HG02763 (cell line): ENCODE measurements around the gene PDE4D.
"Not testable (repeated sequence)": the region's sequence is repeated elsewhere in the genome, so short reads cannot be mapped to it uniquely, and the experiment has no call there.

Experiments
- ATAC-seq: cut with Tn5 transposase; IDR thresholded peaks from one replicate; pipeline ENCODE4 v1.9.1; 2021; ENCODE audit warnings: mild to moderate bottlenecking, moderate library complexity; ENCODE audit not compliant: unreplicated experiment

The PDE4D gene

GRCh38 chr5:59620535-59621212 is 272.9 kb downstream of the PDE4D start:
- ATAC-seq: no peak

- ATAC-seq: no peak
Measured at GRCh38 chr5:59618644-59619043, 274.9 kb downstream of the PDE4D start.

GRCh38 chr5:59617186-59617771 is 276.2 kb downstream of the PDE4D start:
- ATAC-seq: no peak

GRCh38 chr5:59616413-59616812 is 277.1 kb downstream of the PDE4D start:
- ATAC-seq: no peak

- ATAC-seq: no peak
Measured at GRCh38 chr5:59615272-59615671, 278.3 kb downstream of the PDE4D start.

- ATAC-seq: no peak
Measured at GRCh38 chr5:59609501-59610265, 283.8 kb downstream of the PDE4D start.

GRCh38 chr5:59608745-59609144 is 284.8 kb downstream of the PDE4D start:
- no peak for ATAC-seq

GRCh38 chr5:59607138-59607765 is 286.3 kb downstream of the PDE4D start:
- no peak for ATAC-seq

GRCh38 chr5:59605915-59606314 is 287.6 kb downstream of the PDE4D start:
- no peak for ATAC-seq

- ATAC-seq: no peak
Measured at GRCh38 chr5:59604111-59604510, 289.4 kb downstream of the PDE4D start.

GRCh38 chr5:59600998-59601397 is 292.5 kb downstream of the PDE4D start:
- ATAC-seq: no peak

- no peak for ATAC-seq
Measured at GRCh38 chr5:59600153-59600552, 293.4 kb downstream of the PDE4D start.

- ATAC-seq: no peak
Measured at GRCh38 chr5:59599729-59600128, 293.8 kb downstream of the PDE4D start.

- ATAC-seq: peak; percentile 57
Measured at GRCh38 chr5:59598547-59598874, 295.0 kb downstream of the PDE4D start.

GRCh38 chr5:59597690-59598546 is 295.6 kb downstream of the PDE4D start:
- ATAC-seq: peak; percentile 25

- no peak for ATAC-seq
Measured at GRCh38 chr5:59596586-59597350, 296.8 kb downstream of the PDE4D start.

- ATAC-seq: not testable (repeated sequence)
Measured at GRCh38 chr5:59594118-59594517, 299.4 kb downstream of the PDE4D start.

- ATAC-seq: no peak
Measured at GRCh38 chr5:59593439-59594007, 300.0 kb downstream of the PDE4D start.

- no peak for ATAC-seq
Measured at GRCh38 chr5:59592101-59592500, 301.4 kb downstream of the PDE4D start.

GRCh38 chr5:59591162-59591561 is 302.4 kb downstream of the PDE4D start:
- ATAC-seq: peak; percentile 63
